ENCODE measurements around the gene DACH1. TPM values are rescaled to one million over a fixed set of nuclear protein-coding genes. Genes with fewer than 3 reads are reported as not detected.
A peak's percentile ranks its signal among the peaks of the same experiment; 100 is the strongest.

DACH1 gene
- total RNA-seq, 1 experiment from 2014 or later = 0.31 TPM

DNA sequence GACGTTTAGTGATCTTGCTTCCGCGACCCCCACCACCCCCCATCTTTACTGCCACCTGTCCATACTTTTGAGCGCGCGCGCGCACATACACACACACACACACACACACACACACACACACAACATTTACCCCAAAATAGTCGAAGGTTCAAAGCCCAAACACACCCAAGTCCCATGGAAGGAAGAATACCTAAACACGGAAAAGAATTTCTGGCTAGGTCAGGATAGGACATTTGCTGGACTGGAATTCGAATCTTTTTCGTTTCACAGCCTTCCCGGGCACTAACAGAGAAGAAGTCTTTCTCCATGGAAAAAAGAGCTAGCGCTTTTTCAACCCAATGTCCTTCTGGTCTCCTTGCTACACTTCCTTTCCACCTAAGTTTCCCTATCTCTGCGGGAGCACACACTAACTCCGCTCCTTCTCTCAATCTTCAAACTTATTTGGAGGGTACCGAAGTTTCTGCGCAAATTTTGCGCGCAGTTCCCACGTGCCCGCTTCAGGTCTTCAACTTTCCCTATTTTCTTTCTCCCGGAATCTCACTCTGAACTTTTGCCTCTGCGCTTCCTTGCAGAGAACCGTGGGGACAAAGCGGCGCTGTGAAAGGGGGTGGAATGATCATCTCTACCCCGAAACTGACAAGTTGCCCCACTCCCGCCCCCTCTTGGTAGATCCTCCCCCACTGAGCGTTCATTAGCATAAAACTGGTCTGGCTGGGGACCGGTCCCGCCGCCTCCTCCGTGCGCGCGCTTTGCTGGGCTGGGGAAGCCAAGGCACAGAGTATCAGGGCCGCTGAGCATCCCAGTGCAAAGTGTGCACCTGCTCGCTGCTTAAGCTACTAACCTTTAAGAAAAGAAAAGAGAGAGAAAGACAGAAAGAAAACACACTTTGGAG, 2.7 kb downstream of the DACH1 start:
- peak overlapping the region; percentile 90 for H3K4me3 Mint-ChIP-seq
- TF ChIP-seq SOX15 (CRISPR knock-in tag; IDR thresholded peaks at IDR 0.05) (no peak), SP1 (CRISPR knock-in tag; conservative IDR thresholded peaks at IDR 0.05) (no peak), ZNF423 (CRISPR knock-in tag; IDR thresholded peaks at IDR 0.05) (no peak), TEAD4 (CRISPR knock-in tag; IDR thresholded peaks at IDR 0.05) (no peak), OVOL2 (CRISPR knock-in tag; IDR thresholded peaks at IDR 0.05; ENCODE audit: borderline replicate concordance) (no peak), ATF1 (CRISPR knock-in tag; IDR thresholded peaks at IDR 0.05) (no peak)
- TF ChIP-seq, protein P1, sequence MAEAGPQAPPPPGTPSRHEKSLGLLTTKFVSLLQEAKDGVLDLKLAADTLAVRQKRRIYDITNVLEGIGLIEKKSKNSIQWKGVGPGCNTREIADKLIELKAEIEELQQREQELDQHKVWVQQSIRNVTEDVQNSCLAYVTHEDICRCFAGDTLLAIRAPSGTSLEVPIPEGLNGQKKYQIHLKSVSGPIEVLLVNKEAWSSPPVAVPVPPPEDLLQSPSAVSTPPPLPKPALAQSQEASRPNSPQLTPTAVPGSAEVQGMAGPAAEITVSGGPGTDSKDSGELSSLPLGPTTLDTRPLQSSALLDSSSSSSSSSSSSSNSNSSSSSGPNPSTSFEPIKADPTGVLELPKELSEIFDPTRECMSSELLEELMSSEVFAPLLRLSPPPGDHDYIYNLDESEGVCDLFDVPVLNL (CRISPR knock-in tag; IDR thresholded peaks at IDR 0.05; ENCODE audit: borderline replicate concordance, low read depth) = no peak
- TF ChIP-seq, protein P2, sequence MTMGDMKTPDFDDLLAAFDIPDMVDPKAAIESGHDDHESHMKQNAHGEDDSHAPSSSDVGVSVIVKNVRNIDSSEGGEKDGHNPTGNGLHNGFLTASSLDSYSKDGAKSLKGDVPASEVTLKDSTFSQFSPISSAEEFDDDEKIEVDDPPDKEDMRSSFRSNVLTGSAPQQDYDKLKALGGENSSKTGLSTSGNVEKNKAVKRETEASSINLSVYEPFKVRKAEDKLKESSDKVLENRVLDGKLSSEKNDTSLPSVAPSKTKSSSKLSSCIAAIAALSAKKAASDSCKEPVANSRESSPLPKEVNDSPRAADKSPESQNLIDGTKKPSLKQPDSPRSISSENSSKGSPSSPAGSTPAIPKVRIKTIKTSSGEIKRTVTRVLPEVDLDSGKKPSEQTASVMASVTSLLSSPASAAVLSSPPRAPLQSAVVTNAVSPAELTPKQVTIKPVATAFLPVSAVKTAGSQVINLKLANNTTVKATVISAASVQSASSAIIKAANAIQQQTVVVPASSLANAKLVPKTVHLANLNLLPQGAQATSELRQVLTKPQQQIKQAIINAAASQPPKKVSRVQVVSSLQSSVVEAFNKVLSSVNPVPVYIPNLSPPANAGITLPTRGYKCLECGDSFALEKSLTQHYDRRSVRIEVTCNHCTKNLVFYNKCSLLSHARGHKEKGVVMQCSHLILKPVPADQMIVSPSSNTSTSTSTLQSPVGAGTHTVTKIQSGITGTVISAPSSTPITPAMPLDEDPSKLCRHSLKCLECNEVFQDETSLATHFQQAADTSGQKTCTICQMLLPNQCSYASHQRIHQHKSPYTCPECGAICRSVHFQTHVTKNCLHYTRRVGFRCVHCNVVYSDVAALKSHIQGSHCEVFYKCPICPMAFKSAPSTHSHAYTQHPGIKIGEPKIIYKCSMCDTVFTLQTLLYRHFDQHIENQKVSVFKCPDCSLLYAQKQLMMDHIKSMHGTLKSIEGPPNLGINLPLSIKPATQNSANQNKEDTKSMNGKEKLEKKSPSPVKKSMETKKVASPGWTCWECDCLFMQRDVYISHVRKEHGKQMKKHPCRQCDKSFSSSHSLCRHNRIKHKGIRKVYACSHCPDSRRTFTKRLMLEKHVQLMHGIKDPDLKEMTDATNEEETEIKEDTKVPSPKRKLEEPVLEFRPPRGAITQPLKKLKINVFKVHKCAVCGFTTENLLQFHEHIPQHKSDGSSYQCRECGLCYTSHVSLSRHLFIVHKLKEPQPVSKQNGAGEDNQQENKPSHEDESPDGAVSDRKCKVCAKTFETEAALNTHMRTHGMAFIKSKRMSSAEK (CRISPR knock-in tag; IDR thresholded peaks at IDR 0.05; ENCODE audit: borderline replicate concordance) = no peak
- TF ChIP-seq, protein P3, sequence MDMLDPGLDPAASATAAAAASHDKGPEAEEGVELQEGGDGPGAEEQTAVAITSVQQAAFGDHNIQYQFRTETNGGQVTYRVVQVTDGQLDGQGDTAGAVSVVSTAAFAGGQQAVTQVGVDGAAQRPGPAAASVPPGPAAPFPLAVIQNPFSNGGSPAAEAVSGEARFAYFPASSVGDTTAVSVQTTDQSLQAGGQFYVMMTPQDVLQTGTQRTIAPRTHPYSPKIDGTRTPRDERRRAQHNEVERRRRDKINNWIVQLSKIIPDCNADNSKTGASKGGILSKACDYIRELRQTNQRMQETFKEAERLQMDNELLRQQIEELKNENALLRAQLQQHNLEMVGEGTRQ (CRISPR knock-in tag; IDR thresholded peaks at IDR 0.05) = no peak
- TF ChIP-seq, protein P4, sequence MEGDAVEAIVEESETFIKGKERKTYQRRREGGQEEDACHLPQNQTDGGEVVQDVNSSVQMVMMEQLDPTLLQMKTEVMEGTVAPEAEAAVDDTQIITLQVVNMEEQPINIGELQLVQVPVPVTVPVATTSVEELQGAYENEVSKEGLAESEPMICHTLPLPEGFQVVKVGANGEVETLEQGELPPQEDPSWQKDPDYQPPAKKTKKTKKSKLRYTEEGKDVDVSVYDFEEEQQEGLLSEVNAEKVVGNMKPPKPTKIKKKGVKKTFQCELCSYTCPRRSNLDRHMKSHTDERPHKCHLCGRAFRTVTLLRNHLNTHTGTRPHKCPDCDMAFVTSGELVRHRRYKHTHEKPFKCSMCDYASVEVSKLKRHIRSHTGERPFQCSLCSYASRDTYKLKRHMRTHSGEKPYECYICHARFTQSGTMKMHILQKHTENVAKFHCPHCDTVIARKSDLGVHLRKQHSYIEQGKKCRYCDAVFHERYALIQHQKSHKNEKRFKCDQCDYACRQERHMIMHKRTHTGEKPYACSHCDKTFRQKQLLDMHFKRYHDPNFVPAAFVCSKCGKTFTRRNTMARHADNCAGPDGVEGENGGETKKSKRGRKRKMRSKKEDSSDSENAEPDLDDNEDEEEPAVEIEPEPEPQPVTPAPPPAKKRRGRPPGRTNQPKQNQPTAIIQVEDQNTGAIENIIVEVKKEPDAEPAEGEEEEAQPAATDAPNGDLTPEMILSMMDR (IDR thresholded peaks at IDR 0.05) = no peak
- TF ChIP-seq, protein P5, sequence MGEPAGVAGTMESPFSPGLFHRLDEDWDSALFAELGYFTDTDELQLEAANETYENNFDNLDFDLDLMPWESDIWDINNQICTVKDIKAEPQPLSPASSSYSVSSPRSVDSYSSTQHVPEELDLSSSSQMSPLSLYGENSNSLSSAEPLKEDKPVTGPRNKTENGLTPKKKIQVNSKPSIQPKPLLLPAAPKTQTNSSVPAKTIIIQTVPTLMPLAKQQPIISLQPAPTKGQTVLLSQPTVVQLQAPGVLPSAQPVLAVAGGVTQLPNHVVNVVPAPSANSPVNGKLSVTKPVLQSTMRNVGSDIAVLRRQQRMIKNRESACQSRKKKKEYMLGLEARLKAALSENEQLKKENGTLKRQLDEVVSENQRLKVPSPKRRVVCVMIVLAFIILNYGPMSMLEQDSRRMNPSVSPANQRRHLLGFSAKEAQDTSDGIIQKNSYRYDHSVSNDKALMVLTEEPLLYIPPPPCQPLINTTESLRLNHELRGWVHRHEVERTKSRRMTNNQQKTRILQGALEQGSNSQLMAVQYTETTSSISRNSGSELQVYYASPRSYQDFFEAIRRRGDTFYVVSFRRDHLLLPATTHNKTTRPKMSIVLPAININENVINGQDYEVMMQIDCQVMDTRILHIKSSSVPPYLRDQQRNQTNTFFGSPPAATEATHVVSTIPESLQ (CRISPR knock-in tag; IDR thresholded peaks at IDR 0.05) = no peak
- H3K9me3 Mint-ChIP-seq = no peaks in the 10 kb centered on the region
- POLR2A ChIA-PET = no interaction called here
- peaks cover 87% of the 10 kb centered on the region for H3K27me3 Mint-ChIP-seq (ENCODE audit: low read depth)
- peaks cover 31% of the 10 kb centered on the region for H3K4me1 Mint-ChIP-seq
- no peaks in the 10 kb centered on the region for H3K36me3 Mint-ChIP-seq
- DNase-seq (ENCODE audit: low spot score) (peak; percentile 73), ATAC-seq (peak; percentile 54)
- peak overlapping the region; percentile 71; the same call in 1 of the 2 replicates for H3K27ac Mint-ChIP-seq
- CTCF ChIA-PET = interaction anchor here (0.6 to 1.9 kb wide), 5 partner anchors 13 to 115 kb away, joined by 3 to 8 read pairs (median 6); no protein-coding TSS in a partner anchor

DNA sequence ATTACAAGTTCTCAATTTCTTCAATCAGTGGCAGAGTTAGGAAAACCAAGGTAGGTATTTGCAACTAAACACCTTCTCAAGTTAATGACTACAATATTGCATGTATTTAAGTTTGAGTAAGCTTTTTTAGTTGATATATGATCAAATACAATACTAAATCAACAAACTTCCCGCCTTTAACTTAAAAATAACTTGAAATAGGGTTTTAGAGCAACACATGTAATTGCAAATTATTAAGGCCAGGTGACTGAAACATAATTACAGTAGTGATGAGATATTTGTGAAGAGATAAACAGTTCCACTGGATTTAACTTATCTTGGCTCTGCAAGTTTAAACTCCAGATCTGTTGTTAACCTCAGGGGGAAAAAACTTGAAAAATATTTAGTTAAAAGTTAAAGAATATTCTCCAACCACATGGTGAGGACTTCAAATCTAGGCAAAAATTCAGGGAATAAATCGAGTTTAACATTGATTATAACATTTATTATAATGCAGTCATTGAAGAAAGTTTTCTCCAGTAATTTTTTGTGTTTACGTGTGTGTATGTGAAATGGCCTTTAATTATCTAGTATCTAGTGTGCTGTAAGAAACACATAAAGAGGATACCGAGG, 3.6 kb downstream of the DACH1 start:
- Mint-ChIP-seq H3K4me1 (peaks cover 27% of the 10 kb centered on the region), H3K27me3 (ENCODE audit: low read depth) (peaks cover 77% of the 10 kb centered on the region), H3K4me3 (peak overlapping the region; percentile 90), H3K27ac (no peak overlapping the region), H3K36me3 (no peaks in the 10 kb centered on the region), H3K9me3 (no peaks in the 10 kb centered on the region)
- TF ChIP-seq ZNF138 (CRISPR knock-in tag; conservative IDR thresholded peaks at IDR 0.05) (no peak), EMX1 (CRISPR knock-in tag; IDR thresholded peaks at IDR 0.05) (no peak), CREM (CRISPR knock-in tag; IDR thresholded peaks at IDR 0.05) (no peak), NFYB (CRISPR knock-in tag; conservative IDR thresholded peaks at IDR 0.05; ENCODE audit: low read depth) (no peak)
- TF ChIP-seq, protein P6, sequence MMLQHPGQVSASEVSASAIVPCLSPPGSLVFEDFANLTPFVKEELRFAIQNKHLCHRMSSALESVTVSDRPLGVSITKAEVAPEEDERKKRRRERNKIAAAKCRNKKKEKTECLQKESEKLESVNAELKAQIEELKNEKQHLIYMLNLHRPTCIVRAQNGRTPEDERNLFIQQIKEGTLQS (CRISPR knock-in tag; conservative IDR thresholded peaks at IDR 0.05) = no peak
- TF ChIP-seq, protein P7, sequence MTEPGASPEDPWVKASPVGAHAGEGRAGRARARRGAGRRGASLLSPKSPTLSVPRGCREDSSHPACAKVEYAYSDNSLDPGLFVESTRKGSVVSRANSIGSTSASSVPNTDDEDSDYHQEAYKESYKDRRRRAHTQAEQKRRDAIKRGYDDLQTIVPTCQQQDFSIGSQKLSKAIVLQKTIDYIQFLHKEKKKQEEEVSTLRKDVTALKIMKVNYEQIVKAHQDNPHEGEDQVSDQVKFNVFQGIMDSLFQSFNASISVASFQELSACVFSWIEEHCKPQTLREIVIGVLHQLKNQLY (CRISPR knock-in tag; IDR thresholded peaks at IDR 0.05) = no peak
- TF ChIP-seq, protein P8, sequence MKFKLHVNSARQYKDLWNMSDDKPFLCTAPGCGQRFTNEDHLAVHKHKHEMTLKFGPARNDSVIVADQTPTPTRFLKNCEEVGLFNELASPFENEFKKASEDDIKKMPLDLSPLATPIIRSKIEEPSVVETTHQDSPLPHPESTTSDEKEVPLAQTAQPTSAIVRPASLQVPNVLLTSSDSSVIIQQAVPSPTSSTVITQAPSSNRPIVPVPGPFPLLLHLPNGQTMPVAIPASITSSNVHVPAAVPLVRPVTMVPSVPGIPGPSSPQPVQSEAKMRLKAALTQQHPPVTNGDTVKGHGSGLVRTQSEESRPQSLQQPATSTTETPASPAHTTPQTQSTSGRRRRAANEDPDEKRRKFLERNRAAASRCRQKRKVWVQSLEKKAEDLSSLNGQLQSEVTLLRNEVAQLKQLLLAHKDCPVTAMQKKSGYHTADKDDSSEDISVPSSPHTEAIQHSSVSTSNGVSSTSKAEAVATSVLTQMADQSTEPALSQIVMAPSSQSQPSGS (CRISPR knock-in tag; IDR thresholded peaks at IDR 0.05; ENCODE audit: borderline replicate concordance, low read depth) = no peak
- no peak for DNase-seq (ENCODE audit: low spot score)
- ATAC-seq = no peak
- CTCF ChIA-PET = no interaction called here
- POLR2A ChIA-PET = no interaction called here
